Ramos (cell line): ENCODE measurements around the gene ELF3.
"Not testable (repeated sequence)": the region's sequence is repeated elsewhere in the genome, so short reads cannot be mapped to it uniquely, and the experiment has no call there.

Experiments used
- in situ Hi-C: fragments of 300-500 bp; cut with MboI; formaldehyde crosslinking; loops from one replicate; pipeline ENCODE4 v1.14.3; 2022; ENCODE audit warnings: low sequenced_read_pairs; ENCODE audit not compliant: unreplicated experiment

Gene ELF3

GRCh38 chr1:202061055-202061454, 50.7 kb downstream of the ELF3 start:
- in situ Hi-C loops: no loop called here

GRCh38 chr1:202061787-202062186, 51.4 kb downstream of the ELF3 start:
- in situ Hi-C loops: not testable (repeated sequence)

- in situ Hi-C loops: not testable (repeated sequence)
Observed at GRCh38 chr1:202062636-202063035, 52.2 kb downstream of the ELF3 start.

- in situ Hi-C loops: no loop called here
Observed at GRCh38 chr1:202063093-202063492, 52.7 kb downstream of the ELF3 start.

- in situ Hi-C loops: not testable (repeated sequence)
Observed at GRCh38 chr1:202064889-202065312, 54.5 kb downstream of the ELF3 start.
